Measurements from ENCODE around the gene CNOT3.

Gene CNOT3

GRCh38 chr19:54121259-54121658, 16.3 kb upstream of the CNOT3 start:
- no peak for DNase-seq (ENCODE audit: low read depth)

GRCh38 chr19:54123682-54124081, 13.9 kb upstream of the CNOT3 start:
- DNase-seq (ENCODE audit: low read depth), result no peak

GRCh38 chr19:54124393-54124792, 13.2 kb upstream of the CNOT3 start:
- no peak for DNase-seq (ENCODE audit: low read depth)

- no peak for DNase-seq (ENCODE audit: low read depth)
These were observed 11.8 kb upstream of the CNOT3 start for GRCh38 chr19:54125713-54126112.

GRCh38 chr19:54127688-54128440, 9.7 kb upstream of the CNOT3 start:
- no peak for DNase-seq (ENCODE audit: low read depth)

- DNase-seq (ENCODE audit: low read depth), result no peak
These were observed 9.2 kb upstream of the CNOT3 start for GRCh38 chr19:54128441-54128725.

GRCh38 chr19:54128796-54129616, 8.6 kb upstream of the CNOT3 start:
- DNase-seq (ENCODE audit: low read depth), result no peak

- DNase-seq (ENCODE audit: low read depth), result no peak
These were observed 8.0 kb upstream of the CNOT3 start for GRCh38 chr19:54129617-54129996.

GRCh38 chr19:54133312-54133956, 4.1 kb upstream of the CNOT3 start:
- DNase-seq (ENCODE audit: low read depth), result no peak

- DNase-seq (ENCODE audit: low read depth), result no peak
These were observed 3.5 kb upstream of the CNOT3 start for GRCh38 chr19:54133957-54134590.

- DNase-seq (ENCODE audit: low read depth), result peak; percentile 34
These were observed 1.3 kb upstream of the CNOT3 start for GRCh38 chr19:54136086-54136863.

GRCh38 chr19:54136864-54137698, 481 bp upstream of the CNOT3 start:
- DNase-seq (ENCODE audit: low read depth), result peak; percentile 100

GRCh38 chr19:54138489-54139256, 1.1 kb downstream of the CNOT3 start:
- DNase-seq (ENCODE audit: low read depth), result peak; percentile 20

- DNase-seq (ENCODE audit: low read depth), result peak; percentile 12
These were observed 3.8 kb downstream of the CNOT3 start for GRCh38 chr19:54141356-54141755.

- peak; percentile 31 for DNase-seq (ENCODE audit: low read depth)
These were observed 4.7 kb downstream of the CNOT3 start for GRCh38 chr19:54142166-54142780.

GRCh38 chr19:54145541-54146158, 8.1 kb downstream of the CNOT3 start:
- no peak for DNase-seq (ENCODE audit: low read depth)

- no peak for DNase-seq (ENCODE audit: low read depth)
These were observed 10.1 kb downstream of the CNOT3 start for GRCh38 chr19:54147676-54148075.

GRCh38 chr19:54148158-54148557, 10.6 kb downstream of the CNOT3 start:
- DNase-seq (ENCODE audit: low read depth), result no peak
